Glomerular visceral epithelial cell (primary cell): Measurements from ENCODE around the gene GLI1.
"Not testable (repeated sequence)": the region's sequence is repeated elsewhere in the genome, so short reads cannot be mapped to it uniquely, and the experiment has no call there.

Experiments used
- DNase-seq: peaks from one replicate; pipeline ENCODE4 v3.0.0-alpha.2; 2016; ENCODE audit errors: extremely low spot score

GLI1 gene

DNA sequence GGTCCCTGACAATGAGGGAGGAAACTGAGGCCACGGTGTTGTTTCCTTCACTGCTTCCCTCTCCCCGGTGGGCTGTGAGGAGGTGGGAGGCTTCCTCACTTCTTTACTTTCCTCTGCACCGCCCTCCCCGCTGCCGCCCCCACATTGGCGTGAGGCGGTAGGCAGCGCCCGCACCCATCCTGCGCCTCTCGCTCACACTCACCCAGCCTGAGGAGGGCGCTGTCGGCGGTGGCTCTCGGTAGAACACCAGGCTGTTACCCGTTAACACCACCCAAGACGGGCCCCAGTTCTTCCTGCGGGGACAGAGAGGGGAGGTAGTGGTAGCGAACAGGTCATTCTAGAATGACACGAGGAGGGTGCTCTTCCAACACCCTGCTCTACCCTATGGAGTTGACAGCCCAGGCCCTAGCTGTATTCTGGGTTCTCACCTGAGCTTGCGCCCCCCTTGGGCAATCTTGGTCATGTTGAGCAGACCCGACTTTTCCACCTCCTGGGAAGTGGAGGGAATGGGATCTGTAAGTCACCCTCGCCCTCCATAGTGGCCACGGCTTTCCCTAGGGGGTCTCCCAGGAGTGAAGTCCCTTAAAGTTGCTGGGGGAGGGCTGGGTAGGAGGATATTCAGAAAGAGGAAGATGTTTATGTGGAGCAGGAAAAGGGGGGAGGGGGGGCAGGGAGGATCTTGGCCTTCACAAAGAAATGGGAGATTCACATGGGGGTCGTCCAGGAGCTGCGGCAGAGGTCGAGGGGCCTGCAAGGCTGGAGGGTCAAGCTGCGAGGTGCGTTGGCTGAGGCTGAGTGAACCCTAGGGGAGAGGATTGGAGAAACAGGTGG, 16.8 kb downstream of the GLI1 start:
- no peak for DNase-seq

DNA sequence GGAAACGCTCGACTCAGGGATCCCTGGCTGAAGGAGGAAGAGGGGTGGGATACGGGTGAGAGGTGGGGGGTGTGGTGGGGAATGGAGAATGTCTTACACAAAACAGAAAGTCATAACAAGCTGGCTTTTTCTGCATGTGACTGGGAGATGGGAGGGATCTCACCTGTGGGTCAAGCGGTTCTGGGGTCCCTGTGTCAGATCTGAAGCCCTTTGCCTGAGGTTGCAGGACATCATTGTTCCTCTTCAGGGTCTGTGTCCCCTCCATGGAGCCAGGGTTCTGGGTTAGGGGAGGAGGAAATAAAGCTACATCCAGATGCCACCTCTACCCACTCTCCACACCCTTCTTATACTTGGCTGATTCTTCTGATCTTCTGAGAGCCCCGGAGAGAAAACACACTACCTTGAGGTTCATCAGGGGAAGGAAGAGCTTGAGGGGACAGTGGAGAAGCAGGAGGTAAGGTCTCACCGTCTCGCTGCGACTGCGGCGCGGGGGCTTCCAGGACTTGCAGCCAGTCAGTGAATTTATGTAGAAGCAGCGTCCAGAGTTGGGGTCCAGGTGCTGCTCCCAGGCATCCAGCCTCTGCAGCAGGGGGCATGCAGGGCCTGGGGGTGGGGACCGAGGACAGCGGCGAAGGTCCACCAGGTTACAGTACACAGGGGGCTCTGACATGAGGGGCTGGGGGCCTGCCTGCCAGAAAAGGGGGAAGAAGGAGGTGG, 17.6 kb downstream of the GLI1 start:
- DNase-seq, result no peak

GRCh38 chr12:57477710-57478681, 18.4 kb downstream of the GLI1 start:
- no peak for DNase-seq

DNA sequence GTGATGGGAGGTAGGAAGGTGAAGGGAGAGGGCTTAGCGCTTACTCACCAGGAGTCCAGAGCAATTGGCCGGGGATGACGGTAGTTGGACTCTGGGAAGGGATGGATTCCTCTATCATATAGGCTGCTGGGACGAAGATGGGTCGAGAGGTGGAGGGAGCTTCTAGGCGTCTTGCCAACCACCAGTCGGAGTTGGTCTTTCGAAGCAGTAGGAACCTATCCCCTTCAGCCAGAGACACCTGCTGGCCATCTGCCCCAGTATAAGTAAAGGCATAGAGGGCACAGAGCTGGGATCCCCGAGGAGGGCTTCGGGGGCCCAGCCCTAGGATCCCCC, 19.4 kb downstream of the GLI1 start:
- DNase-seq, result no peak

DNA sequence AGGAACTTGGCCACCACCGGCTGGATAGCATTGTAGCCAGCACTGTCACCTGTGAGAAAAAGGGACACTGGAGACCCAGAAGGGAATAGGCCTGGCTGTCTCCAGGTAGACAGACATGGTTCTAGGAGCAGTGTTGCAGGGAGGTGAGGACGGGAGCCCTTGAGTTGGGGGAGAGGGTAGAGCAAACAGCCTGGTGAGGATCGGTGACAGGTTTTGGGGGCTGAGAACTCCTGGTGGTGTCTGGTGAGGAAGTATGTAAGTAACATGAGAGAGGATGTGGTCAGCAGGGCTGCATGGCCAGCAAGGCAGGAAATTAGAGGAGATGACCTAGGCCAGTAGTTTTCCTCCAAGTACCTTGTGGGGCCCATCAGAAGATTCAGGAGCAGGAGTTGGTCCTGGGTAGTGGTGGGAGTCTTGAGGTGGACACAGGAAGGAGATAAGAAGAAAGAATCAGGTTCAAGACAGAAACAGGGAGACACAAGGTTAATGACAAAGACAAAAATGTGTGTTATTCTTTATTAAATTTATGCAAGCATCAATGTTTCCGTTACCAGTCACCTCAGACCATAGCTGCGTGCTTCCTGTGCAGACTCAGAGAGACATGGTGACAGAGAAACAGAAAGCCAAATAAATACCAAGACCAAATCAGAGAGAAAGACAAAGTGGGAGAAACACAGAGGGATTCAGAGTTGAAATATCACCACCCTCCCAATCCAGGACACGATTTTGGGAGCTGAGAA, 20.0 kb downstream of the GLI1 start, which contains the start of gene ARHGAP9:
ARHGAP9 (minus strand) TSS at position 491 of the 740 bp plus-strand sequence; CDS start at position 31, 460 bp downstream.
- no peak for DNase-seq

- no peak for DNase-seq
Measured at GRCh38 chr12:57481671-57482070, 22.1 kb downstream of the GLI1 start.

- peak; percentile 74 for DNase-seq
Measured at GRCh38 chr12:57483466-57483865, 23.9 kb downstream of the GLI1 start.

DNA sequence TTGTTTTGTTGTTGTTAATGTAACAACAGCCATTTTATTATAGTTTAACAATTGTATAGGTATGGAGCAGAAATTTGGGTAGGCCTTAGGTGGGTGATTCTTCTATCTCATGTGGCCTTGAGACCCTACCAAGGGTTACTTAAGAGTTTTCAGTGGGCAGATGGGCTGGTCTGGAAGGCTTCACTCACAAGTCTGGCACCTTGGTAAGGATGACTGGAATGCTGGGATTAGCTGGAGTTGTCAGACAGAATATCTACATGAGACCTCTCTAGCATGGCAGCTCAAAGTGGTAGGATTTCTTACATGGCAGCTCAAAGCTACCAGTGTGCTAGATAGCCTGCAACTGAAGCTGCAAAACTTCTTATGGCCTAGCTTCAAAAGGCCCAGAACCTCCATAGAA, 26.1 kb downstream of the GLI1 start:
- DNase-seq, result no peak

DNA sequence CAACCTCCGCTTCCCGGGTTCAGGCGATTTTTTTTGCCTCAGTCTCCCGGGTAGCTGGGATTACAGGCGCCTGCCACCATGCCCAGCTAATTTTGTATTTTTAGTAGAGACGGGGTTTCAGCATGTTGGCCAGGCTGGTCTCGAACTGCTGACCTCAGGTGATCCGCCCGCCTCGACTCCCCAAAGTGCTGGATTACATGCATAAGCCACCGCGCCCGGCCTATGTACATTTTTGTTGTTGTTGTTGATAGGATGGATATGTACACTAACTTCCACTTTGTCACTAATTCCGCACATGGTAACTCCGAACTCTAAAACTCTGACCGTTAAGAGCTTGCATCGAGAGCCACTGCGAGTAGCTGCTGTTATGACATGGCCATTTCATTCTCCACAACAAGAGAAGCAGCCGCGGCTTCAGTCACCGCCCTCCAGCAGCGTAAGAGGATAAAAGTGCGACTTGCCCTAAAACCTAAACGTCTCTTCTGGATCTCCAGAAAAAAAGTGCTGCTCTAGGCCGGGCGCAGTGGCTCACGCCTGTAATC, 27.5 kb downstream of the GLI1 start:
- DNase-seq, result no peak

- DNase-seq, result peak; percentile 93
Measured at GRCh38 chr12:57487597-57488401, 28.2 kb downstream of the GLI1 start, which contains the start of gene MARS1. Gene MARS1, plus strand, starts transcription at chr12:57488068. Its CDS starts 23 bp downstream, at chr12:57488091.

DNA sequence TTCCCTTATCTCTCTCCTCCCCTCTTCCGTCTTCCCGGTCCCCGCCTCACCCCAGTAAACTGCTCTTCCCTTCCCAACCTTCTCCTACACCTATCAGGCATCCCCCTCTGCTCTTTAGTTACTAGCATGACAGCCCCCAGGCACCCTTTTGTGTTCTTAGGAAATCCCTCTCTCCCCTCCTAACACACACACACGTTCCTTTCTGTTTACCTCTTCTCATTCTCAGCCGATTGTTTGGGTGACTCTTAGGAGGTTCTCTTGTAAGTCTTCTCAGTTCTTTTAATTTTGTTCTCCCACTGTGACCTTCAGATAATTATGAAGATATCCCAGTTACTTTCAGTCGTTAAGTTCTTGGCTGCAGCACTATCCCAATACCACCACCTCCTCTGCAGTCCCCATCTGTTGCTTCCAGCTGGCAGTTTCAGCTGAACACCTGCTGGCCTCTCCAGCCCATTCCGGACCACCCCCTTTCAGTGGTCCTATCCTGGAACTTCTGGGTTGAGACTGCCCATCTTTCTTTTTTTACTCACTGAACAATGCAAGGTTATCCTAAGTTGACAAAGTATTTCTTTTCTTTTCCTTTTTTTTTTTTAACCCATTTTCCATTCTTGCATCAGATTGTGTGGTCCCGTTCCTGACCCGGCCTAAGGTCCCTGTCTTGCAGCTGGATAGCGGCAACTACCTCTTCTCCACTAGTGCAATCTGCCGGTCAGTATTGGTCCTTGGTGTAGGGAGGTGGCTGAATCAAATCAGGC, 29.0 kb downstream of the GLI1 start:
- no peak for DNase-seq

DNA sequence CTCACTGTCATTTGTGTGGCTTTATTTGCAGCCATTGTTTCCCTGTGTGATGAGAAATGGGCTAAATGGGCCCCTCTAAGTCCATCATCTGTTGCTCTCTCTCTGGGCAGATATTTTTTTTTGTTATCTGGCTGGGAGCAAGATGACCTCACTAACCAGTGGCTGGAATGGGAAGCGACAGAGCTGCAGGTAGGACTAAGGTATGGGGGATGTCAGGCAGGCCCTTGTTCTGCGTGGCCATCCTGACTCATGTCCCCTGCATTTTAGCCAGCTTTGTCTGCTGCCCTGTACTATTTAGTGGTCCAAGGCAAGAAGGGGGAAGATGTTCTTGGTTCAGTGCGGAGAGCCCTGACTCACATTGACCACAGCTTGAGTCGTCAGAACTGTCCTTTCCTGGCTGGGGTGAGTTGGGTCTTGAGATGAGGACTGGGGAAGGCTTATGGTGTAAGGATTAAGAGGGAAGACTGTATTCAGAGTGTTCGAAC, 29.6 kb downstream of the GLI1 start:
- DNase-seq, result peak; percentile 31

DNA sequence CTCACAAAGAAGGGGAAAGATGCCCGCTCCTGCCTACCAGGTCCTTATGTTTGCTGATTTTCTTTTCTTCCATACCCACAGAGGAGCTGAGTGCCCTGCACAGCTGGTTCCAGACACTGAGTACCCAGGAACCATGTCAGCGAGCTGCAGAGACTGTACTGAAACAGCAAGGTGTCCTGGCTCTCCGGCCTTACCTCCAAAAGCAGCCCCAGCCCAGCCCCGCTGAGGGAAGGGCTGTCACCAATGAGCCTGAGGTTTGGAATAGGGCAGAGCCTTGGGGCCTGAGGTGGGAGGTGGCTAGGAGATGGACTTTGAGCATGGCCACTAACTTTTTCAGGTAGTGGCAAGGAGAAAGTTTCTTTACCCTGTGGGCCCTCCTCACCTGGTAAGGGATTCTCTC, 30.5 kb downstream of the GLI1 start:
- DNase-seq, result no peak

GRCh38 chr12:57491393-57492280, 32.1 kb downstream of the GLI1 start:
- DNase-seq, result no peak

GRCh38 chr12:57495051-57495701, 35.6 kb downstream of the GLI1 start:
- not testable (repeated sequence) for DNase-seq

GRCh38 chr12:57496822-57497221, 37.2 kb downstream of the GLI1 start:
- DNase-seq, result no peak
